Amniotic stem cell (primary cell): ENCODE results near the gene GIMAP5.

Source experiments
- DNase-seq: peaks from one replicate; lab custom pipeline; 2025; lab: John Stamatoyannopoulos, UW

Gene GIMAP5

DNA sequence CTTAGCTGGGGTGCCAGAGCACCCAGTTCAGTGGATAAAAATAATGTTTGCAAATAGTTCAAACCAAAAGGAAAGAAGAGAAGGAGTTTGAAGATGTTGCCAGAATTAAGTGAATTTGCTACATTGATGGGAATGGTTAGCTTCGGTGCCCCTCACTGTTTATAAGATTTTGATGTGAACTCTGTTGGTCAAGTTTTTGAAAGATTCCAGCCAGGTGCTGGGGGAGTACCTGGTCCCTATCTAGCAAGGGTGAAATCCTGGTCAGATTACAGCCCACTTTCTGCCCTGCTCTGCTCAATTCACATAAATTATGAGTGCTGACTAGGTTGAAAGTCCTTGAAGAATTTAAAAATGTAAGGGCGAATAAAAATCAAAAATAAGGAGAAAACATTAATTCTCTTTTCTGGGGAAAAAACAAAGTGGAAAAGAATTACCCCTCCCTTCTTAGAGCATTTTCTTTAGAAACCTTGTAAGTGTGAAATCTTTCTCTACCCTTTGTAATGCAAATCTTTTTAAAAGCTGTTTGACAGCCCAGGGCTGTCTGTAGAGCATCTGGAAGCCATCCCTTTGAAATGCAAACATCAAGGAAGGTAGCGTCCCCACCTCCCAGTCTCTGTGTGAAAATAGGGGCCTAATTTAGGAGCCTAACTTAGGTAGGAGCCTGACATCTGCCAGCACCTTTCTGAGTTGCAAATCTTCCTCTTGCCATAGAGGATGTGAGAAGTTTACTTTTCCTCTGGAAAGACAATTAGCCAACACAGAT, 1.4 kb upstream of the GIMAP5 start:
- no peak for DNase-seq

DNA sequence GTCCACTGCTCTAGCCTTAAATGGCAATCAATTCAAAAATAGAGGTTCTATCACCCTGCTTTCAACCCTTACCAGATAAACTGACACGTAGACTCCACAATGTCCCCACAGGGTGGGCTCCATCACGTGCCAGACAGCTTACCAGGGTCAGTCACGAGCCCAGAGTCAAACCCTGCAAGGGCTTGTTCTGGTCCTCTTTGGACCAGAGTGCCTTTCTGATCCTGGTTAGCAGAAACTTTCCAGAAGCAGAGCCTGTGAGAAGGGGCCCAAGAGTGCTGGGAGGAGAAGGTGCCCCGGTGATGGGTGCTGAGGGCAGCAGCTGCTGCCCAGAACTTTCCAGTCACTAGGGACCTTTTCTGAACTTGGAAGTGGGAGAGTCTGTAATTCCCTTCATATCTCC, 354 bp upstream of the GIMAP5 start:
- no peak for DNase-seq

DNA sequence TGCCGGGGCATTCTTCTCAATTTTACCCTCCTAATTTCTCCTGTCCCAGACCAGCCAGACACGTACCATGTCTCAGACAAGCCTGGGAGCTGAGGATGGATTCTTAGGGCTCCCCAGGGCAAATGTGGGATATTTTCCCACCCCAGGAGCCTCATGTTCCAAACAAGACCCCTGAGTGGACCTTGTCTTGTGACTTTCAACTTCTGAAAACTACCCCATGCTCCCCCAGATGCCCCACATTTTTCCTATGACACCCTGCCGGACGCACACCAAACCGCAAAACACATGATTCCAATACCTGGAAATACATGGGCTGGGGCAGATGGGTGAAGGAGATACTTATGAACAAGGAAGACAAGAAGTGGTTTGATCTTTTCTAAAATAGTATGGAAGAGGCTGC, 874 bp downstream of the GIMAP5 start:
- DNase-seq, result no peak

DNA sequence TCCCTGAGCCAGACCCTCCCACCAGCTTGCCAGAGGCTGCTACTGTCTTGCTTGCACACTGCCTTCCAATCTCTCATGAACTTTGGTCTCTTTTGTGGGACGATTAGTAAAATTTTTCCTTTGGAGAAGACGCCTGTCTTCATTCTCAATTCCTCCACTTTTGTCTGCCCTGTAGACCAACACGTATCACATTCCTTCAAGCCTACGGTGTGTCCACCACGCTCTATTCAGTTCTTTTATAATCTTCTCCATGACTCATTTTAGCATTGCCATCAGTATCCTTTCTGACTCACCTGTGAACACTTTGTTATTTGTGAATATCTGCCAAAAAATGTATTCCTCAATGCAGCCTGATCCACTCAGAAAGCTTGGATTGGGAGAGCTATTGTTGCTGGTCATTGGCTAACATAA, 1.4 kb downstream of the GIMAP5 start:
- DNase-seq, result no peak

- no peak for DNase-seq
These were observed 1.8 kb downstream of the GIMAP5 start for GRCh38 chr7:150739033-150739432.

- no peak for DNase-seq
These were observed 2.8 kb downstream of the GIMAP5 start for GRCh38 chr7:150740053-150740452.

DNA sequence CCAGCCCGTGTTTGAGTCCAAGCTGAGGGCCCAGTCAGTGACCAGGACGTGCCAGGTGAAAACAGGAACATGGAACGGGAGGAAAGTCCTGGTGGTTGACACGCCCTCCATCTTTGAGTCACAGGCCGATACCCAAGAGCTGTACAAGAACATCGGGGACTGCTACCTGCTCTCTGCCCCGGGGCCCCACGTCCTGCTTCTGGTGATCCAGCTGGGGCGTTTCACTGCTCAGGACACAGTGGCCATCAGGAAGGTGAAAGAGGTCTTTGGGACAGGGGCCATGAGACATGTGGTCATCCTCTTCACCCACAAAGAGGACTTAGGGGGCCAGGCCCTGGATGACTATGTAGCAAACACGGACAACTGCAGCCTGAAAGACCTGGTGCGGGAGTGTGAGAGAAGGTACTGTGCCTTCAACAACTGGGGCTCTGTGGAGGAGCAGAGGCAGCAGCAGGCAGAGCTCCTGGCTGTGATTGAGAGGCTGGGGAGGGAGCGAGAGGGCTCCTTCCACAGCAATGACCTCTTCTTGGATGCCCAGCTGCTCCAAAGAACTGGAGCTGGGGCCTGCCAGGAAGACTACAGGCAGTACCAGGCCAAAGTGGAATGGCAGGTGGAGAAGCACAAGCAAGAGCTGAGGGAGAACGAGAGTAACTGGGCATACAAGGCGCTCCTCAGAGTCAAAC, 5.2 kb downstream of the GIMAP5 start:
- DNase-seq, result no peak

DNA sequence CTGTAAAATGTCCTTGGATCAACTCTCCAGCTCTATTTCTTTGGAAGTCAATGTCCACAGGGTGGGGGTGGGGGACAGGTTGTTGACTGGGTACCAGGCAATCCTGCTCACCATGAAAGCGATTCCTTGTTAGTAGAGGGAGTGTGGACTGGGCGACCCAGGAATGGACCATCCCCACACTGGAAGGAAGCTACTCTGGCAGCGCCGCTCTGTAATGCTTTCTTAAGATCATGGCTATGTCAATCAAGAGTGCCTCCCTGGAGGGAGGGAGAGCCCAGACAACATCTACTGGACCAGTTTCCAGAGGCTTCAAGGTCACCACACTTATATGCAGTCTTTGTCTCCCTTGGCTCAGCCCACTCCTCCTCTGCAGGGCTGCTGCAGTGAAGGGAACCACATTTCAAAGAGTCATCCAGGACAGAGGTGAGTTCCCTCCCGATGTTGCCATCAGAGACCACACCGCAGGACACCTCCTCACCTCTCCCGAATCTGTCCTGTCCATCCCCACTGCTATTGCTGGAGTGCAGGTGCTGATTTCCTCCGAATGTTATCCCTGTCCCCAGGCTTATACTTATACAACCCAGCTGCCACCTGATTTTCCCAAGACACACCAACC, 6.9 kb downstream of the GIMAP5 start:
- no peak for DNase-seq

GRCh38 chr7:150745086-150745485, 7.9 kb downstream of the GIMAP5 start:
- no peak for DNase-seq

DNA sequence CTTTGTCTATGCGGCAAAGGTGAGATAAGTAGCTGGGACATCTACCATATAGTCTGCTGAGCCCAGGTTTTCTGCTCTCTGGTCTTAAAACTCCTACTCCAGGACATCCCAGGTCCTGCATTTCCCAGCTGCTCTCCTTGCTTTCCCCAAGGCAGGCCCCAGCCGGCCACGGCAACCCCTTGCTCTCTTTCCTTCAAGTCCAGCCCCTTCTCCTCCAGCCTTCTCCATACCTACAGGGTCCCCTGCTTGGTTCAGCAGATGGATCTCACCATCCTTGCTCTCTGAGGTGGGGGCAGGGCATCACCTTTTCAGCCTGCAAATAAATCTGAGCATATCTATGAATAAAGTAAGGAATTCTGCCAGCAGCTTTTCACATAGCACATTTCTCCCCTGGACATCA, 8.7 kb downstream of the GIMAP5 start:
- no peak for DNase-seq

DNA sequence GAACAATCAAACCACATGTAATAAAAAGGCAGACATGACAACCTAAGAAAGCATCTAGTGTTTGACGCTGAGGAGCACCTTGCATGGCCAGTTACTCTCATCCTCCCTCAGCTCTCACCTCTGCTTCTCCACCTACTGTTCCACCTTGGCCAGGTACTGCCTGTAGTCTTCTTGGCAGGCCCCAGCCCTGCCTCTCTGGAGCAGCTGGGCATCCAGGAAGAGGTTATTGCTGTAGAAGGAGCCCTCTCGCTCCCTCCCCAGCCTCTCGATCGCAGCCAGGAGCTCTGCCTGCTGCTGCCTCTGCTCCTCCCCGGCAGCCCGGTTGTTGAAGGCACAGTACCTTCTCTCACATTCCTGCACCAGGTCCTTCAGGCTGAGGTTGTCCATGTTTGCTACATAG, 9.7 kb downstream of the GIMAP5 start:
- DNase-seq, result no peak

- DNase-seq, result no peak
These were observed 11.2 kb downstream of the GIMAP5 start for GRCh38 chr7:150748376-150748775.

DNA sequence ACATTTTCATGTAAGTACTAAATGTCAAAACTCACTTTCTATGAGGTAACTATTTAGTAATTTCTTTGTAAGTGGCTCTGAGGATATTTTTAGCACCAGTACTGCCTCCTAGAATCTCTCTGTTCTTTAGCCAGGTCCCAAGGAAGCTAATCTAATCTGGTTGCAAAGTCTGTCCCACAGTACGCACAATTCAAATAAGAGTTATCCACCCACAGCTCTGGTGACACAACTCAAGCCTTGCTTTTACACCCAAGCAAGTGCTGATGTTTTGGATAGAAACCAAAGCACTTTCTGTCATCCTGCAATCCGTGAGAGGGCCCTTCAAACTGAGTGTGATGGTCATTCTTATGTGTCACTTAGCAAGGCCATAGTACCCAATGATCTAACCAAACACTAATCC, 14.5 kb downstream of the GIMAP5 start:
- no peak for DNase-seq

DNA sequence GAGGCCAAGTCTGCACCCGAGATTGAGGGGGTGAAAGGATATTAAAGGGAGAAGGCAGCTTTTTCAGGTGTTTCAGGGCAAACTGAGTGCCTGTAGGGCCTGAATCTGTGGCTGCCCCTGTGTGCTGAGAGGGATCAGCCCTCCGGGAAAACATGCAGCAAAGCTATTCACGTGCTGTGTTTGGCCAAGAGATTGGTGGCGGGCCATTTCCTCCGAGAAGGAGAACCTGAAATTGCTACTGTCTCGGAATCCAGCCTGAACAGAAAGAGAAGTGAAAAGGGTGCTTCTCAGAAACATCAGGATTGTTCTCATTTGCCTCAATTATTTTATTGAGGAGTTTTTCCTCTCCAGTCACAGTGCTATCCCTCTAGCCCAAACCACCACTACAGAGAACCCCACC, 16.0 kb downstream of the GIMAP5 start:
- DNase-seq, result no peak

DNA sequence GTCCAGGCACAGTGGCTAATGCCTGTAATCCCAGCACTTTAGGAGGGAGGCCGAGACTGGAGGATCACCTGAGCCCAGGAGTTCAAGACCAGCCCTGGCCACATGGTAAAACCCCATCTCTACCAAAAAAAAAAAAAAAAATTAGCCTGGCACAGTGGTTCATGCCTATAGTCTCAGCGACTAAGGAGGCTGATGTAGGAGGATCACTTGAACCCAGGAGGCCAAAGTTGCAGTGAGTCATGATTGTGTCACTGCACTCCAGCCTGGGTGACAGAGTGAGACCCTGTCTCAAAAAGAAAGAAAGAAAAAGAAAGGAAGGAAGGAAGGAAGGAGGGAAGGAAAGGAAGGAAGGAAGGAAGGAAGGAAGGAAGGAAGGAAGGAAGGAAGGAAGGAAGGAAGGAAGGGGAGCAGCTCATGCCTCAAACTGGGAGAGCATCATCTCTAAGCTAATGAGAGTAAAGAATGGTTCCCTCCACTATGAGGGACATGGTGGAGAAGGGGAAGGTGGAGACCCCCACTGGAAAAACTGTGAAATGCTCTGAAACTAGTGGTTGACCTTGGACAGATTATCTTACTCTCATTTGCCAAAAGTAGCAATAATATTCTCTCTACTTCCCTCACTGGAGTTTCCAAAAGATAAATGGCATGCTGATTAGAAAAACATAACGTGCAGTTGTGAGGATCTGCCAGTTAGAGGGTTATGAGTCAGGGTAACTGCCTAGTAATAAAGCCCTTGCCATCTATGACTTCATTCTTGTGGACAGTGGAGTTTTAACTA, 16.8 kb downstream of the GIMAP5 start:
- DNase-seq, result no peak

- no peak for DNase-seq
These were observed 17.7 kb downstream of the GIMAP5 start for GRCh38 chr7:150754951-150755350.

DNA sequence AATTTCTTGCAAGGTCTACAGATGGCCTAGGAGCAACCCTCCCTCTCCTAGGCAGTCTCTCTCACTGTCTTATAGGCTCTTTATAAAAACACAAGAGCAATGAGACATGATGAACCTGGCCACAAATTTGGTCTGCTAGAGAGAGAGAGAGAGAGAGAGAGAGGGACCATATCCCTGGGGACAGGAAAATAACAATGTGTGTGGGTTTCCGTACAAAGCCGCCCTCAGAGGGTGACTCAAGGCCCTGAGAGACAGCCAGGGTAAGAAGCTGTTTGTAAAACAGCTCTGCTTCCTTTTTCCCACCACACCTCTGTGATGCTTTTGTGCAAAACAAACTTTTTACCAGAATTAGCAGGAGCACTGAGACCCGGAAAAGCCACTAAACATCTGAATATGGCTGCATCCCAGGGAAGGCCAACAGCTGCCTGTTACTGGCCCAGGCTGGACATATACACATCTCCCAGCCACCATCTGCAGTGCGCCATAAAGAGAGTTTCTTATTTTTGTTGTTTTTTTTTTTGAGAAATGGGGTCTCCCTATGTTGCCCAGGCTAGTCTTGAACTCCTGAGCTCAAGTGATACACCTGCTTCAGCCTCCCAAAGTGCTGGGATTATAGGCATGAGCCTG, 18.4 kb downstream of the GIMAP5 start:
- no peak for DNase-seq

DNA sequence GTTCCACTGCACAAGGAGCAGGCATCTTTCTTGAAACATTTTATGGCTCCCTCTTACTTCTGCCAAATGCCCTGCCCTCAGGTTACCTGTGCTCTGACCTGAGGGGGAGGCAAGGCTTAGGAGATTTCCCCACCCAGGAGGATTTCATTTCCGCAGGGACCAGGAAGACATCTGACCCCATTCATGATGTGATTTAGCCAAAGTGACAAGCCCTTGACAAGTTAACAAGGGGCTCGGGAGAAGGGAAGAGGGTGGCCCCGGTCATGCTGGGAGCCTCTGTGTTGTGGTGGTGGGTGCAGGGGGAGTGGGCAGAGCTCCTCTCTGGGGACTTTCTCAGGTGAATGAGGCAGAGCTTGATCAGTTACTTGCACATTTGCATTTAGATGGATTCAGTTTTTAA, 18.9 kb downstream of the GIMAP5 start:
- no peak for DNase-seq

- DNase-seq, result no peak
These were observed 19.6 kb downstream of the GIMAP5 start for GRCh38 chr7:150756858-150757257.

DNA sequence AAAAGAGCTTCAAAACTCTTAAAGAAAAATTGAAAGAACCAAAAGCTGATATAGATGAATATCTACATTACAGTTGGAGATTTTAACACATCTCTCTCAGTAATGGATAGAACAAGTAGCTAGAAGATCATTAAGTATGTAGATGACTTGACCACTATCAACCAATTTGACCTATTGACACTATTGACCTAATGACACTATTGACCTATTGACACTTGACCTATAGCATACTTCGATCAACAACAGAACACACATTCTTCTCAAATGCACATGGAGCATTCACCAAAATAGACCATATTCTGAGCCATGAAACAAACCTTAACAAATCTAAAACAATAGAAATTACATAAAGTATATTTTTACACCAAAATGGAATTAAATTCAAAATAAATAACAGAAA, 22.3 kb downstream of the GIMAP5 start:
- DNase-seq, result no peak

DNA sequence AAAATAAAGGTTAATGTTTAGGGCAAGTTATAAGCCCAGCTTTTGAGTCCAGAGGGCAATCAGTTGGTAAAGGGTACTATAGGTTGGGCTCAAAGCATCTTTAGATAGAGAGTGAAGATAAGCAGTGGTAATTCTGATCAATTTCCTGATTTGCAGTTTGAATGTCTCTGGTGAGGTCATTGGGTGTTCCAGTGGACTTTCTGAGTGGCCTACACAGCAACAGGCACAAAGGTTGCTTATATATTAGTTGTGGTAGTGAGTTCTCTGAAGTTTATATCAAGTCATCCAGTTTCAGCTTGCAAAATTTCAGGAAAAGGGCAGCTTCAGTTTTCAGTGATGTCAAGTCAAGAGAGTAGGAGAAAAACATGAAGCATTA, 29.1 kb downstream of the GIMAP5 start:
- no peak for DNase-seq

- DNase-seq, result no peak
These were observed 32.5 kb downstream of the GIMAP5 start for GRCh38 chr7:150769768-150770167.
